ENCODE data around the gene PAFAH2.

The PAFAH2 gene

DNA sequence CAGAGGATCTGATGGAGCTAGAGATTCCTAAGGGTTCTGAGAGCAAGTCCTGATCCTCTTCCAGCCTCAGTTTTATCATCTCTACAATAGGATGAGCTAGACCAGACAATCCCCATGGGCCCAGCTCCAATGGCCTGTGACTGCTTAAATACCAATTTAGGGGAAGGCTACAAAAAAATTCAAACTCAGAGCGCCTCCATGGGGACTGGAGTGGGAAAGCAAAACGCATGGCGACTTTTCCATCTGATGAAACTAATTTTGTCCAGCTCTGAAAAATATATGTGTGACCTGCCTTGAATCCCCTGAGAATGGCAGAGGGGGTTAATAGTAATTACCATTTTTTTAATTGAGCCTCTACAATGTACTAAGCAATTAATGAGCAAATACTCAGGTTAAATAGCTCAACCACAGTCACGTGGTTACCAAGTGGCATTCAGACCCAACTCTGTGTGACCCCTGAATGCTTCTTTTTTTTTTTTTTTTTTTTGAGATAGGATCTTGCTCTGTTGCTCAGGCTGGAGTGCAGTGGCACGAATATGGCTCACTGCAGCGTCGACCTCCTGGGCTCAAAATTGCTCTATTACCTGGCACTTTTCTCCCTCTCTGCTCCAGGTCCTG, 32.1 kb upstream of the PAFAH2 start:
- H3K4me3 ChIP-seq (ENCODE audit: low read length) = no peak overlapping the region
- no peak for DNase-seq (ENCODE audit: low read depth)
- TF ChIP-seq CTCF (conservative IDR thresholded peaks at IDR 0.05; ENCODE audit: low read length) = no peak

GRCh38 chr1:26029054-26029863, 31.4 kb upstream of the PAFAH2 start:
- no peak for DNase-seq (ENCODE audit: low read depth)

GRCh38 chr1:26028490-26028980, 30.7 kb upstream of the PAFAH2 start:
- no peak overlapping the region for H3K4me3 ChIP-seq (ENCODE audit: low read length)
- no peak for TF ChIP-seq CTCF (conservative IDR thresholded peaks at IDR 0.05; ENCODE audit: low read length)
- no peak for DNase-seq (ENCODE audit: low read depth)

More at GRCh38 chr1:26029054-26029863, 31.4 kb upstream of the PAFAH2 start:
- H3K4me3 ChIP-seq (ENCODE audit: low read length) = no peak overlapping the region
- TF ChIP-seq CTCF (conservative IDR thresholded peaks at IDR 0.05; ENCODE audit: low read length) = no peak

GRCh38 chr1:26027716-26028489, 30.0 kb upstream of the PAFAH2 start:
- no peak for TF ChIP-seq CTCF (conservative IDR thresholded peaks at IDR 0.05; ENCODE audit: low read length)
- no peak for DNase-seq (ENCODE audit: low read depth)
- no peak overlapping the region for H3K4me3 ChIP-seq (ENCODE audit: low read length)

- no peak for DNase-seq (ENCODE audit: low read depth)
- H3K4me3 ChIP-seq (ENCODE audit: low read length) = no peak overlapping the region
- no peak for TF ChIP-seq CTCF (conservative IDR thresholded peaks at IDR 0.05; ENCODE audit: low read length)
These were observed 27.7 kb upstream of the PAFAH2 start for GRCh38 chr1:26025517-26025916.

DNA sequence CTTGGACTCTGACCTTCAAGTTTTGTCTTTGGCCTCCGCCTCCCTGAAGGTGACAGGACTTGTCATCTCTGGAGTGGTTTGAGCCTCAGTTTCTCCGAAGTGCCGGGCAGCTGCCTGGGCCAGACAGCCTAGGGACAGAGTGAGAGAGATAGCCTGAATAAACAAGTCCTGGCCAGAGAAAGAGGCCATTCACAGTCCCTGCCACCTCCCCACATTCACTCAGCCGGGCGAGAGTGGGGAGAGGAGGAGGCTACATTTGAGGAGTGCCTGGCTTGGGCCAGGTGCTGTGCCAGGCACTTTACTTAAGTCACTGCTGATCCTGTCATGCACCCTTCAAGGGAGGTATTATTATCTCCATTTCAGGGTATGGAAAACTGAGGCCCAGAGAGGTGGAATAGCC, 27.2 kb upstream of the PAFAH2 start:
- H3K4me3 ChIP-seq (ENCODE audit: low read length) = no peak overlapping the region
- no peak for DNase-seq (ENCODE audit: low read depth)
- TF ChIP-seq CTCF (conservative IDR thresholded peaks at IDR 0.05; ENCODE audit: low read length) = no peak
